Tongue (tissue), 2 donors: Measurements from ENCODE around the gene ERF. TPM values are rescaled to one million over a fixed set of nuclear protein-coding genes. Genes with fewer than 3 reads are reported as not detected.

ENCODE experiments used
- DNase-seq: peaks from one replicate; pipeline ENCODE4 v3.0.0-alpha.2; 2015
- total RNA-seq: library from RNA; depleted of rRNA; stranded (reverse); fragments of >200 nt; gene quantifications from one replicate; pipeline ENCODE4 v1.2.3, GENCODE V29; 2014

Gene ERF
- total RNA-seq, 1 donor from 2014 or later, result 31.1 TPM

DNA sequence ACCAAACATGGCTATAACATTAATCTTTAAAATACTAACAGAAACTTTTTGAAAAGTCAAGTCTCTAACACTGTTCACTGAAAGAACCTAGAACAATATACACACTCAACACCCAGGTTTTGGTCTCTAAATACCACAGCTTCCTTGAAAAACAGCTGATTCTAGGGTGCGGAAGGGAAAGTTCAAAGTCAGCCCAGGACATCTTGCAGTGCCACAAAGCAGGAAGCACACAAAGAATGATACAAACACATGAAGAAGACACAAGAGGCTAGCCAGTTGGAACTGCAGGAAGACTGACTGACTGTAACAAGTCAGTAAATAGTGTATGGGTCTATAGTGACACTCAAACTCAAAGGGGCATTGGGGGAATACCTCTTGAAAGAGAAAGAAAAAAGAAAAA, 42.0 kb downstream of the ERF start:
- no peak for DNase-seq

DNA sequence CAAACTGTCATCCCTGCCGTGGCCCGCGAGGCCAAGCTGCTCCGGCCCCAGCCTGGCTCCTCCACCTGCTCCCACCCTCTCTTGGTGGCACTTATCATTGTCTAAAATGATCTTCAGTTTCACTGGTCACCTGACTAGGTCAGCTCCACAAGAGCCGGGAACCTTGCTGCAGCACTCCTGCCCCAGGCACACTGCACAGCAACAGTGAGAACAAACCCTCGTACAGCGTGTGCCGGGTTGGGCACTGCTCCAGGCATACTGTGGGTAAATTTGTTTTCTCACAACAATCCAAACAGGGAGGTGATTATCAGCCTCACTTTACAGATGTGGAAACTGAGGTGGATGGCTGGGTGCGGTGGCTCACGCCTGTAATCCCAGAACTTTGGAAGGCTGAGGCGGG, 46.3 kb downstream of the ERF start:
- no peak for DNase-seq

DNA sequence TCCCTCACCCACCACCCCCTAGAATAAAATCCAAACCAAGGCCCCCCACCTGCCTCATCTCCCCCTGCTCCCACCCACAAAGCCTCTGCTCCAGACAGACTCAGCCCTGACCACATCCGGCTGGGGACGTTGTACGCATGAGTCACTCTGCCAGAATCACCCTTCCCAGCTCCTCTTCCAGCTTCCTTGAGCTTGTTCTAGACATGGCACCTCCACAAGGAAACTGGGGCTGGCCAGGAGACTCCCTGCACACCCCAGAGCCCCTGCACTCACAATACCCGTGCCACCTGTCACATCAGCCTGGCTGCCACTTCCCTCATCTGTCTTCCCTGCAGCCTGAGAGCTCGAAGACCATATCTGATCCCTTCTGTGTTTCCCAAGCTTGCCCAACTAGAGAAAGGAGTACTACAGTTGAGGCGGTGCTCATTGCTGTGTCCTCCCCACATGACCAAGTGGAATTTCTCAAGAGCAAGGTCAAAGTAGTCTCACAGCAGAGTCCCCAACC, 47.1 kb downstream of the ERF start:
- DNase-seq, result no peak

DNA sequence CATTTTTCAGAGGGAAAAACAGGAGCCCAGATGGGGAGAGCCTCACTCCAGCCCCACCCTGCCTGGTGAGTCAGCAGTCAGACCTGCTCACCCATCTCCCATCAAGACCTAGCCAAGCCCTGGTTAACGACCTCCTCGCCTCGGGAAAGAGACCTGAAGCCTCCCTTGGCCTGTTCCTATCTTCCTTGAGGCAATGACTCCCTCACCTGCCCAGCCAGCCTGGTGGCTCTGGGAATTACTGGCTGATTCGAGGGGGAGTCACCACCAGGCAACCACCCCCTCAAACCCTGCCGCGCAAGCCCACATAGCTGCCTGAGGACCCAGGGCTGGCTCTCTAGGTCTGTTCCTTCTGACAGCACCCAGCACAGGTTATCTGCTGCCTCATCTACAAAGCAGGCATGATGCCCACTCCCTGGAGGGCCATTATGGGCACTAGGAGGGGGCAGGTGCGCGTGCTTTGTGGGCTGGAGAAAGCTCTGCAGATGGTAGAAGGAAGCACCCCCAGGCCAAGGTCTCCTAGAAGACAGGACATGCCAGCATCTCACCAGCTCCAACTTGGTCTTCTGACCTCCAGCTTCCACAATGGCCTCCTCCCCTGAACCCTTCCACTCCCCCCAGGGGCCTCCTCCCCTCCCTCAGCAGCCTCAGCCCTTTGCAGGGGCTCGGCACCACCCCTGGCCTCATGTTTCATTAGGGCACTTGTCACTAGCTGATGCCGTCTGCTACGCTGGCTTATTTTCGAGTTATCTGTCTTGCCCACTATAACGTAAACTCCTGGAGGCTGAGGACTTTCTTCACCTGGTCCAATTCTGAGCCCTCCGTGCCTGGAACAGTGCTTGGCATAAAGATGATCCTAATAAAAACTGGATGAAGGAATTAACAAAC, 47.8 kb downstream of the ERF start:
- DNase-seq, result no peak

DNA sequence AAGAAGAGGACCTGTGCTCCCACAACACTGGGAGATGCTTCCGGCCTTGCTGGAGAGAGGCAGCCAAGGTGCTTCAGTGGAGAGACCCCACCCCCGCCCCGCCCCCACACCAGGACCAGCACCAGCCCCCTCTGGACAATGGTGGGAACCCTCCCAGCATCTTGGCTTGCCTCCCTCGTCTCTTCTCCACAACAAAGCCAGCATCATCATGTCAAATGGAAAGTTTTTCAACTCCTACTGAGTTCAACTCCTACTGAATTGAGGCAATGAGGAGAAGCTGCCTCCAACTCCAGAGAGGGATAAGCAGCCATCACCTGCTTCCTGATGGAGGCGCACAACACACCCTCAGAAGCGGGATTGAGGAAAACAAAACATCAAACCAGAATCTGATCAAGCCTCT, 50.3 kb downstream of the ERF start:
- no peak for DNase-seq

DNA sequence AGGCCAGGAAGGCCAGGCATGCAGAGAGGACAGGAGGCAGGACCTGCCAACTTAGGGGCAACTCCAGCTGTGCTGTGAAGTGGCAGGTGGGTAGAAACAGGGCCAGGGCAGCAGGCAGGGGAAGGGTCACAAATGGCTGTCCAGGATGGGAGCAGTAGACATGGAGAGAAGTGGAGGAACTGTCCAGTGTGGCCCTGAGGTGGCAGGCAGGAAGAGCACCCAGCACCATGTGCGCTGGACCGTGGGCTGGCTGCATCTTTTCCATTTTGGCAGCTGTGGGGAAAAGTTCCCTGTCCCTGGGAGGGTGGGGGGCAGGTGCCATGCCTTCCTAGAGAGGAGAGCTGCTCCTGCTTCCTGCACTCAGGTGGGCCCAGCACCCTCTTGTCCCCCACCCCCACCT, 51.2 kb downstream of the ERF start:
- no peak for DNase-seq

DNA sequence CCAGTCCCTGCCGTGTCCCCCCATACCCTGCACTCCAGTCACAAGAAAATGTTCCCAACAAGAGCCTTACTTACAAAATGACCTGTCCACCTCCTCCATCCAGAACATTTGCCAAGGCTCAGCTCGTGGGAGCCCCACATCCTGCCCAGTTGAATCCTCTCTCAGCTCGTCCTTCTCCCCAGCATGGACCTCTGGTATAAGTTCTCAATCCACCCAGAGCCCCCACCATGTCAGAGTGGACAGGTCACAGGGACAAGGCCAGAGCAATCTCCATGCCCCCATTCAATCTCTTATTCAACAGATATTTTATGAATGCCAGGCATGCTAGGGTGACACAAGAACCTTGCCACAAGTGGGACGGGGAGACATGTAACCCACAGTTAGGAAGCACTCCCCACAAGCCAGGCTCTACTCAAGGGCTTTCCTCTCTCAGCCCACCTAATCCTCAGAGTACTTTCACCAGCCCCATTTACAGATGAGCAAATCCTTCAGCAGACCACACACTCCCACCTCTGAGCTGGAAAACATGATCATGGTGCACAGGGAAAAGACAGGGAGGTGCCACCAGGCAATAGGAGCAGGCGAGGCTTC, 52.5 kb downstream of the ERF start:
- no peak for DNase-seq

DNA sequence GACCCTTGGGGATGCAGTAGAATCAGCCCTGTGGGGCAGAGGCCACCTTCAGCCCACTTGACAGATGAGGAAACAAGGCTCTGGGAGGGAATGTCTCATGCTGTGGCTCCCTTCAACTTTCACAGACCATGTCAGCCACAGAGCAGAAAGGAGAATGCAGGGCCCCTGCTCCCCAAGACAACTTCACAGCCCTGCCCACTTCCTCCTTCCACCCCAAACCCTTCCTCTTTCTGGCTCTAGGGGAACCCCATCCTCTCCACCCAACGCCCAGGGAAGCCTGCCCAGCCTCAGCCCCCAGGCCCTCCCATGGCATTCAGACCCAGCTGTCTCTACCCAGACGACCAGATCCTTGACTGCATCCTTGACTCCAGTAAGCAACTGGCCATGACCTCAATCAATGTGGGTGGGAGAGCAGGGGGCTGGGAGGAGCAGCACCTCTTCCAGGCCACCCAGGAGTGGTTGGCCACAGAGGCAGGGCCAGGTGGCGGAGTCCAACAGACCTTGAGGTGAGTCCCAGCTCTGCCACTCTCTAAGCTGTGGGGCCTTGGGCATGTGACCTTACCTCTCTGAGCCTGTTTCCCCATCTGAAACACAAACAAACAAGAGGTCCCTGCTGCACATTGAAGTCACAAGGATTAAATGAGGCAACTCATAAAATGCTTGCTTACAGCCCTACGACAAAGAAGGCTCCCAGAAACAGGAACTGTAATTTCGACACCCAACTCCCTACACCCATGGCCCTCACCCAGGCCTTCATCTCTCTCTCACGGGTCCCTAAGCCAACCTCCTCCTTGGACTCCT, 53.2 kb downstream of the ERF start:
- no peak for DNase-seq

DNA sequence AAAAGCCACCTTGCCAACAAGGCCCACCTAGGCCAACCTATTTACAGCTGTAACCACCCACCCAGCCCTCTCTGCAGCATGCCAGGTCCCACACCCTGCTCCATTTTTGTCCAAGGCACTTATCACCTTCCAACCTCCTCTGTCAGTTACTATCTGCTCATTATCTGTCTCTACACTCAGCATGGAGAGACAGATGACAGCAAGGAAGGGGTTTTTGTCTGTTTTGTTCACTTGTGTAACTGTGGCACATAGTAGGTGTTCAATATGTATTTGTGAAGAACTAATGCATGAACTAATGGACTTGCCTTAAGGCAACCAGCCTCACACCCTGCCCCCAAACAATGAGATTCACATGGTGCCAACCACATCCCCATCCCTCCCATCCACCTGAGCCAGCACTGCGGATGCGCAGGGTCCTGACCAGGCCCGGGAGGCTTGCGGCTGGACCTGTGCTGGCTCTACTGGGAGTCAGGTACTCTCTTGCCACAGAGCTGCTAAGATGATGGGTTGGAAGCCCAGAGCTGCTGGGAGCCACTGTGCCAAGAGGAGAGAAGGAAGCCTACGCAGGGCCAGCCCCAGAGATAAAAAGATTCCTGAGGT, 54.7 kb downstream of the ERF start:
- no peak for DNase-seq

DNA sequence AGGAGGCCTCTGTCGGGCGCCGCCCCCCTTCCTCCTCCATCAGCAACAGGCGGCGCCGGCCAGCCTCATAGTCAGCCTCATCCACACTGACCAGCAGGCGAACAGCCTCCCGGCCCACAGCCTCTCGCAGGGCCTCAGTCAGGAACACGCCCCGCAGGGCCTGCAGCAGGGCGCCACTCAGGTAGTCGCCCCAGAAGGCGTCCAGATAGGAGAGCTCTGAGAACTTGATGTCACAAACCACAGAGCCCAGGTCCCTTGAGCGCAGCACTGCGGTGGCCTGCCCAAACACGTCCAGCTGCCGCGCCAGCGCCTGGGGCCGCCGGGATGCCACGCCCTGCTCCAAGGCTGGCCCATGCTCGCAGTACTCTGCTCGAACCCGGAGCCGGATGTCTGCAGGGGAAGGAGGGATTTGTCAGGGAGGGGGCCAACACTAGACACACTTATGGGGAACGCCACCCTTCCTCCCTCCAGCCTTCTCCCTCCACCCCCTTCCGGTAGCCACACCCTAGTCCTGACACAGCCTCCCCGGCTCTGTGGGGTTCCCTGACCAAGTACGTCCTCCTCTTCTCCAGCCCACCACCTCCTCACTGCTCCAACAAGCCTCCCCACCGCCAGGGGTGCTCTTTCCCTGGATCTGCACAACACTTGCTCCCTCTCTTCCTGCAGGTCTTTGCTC, 55.4 kb downstream of the ERF start:
- DNase-seq, result peak; percentile 25

DNA sequence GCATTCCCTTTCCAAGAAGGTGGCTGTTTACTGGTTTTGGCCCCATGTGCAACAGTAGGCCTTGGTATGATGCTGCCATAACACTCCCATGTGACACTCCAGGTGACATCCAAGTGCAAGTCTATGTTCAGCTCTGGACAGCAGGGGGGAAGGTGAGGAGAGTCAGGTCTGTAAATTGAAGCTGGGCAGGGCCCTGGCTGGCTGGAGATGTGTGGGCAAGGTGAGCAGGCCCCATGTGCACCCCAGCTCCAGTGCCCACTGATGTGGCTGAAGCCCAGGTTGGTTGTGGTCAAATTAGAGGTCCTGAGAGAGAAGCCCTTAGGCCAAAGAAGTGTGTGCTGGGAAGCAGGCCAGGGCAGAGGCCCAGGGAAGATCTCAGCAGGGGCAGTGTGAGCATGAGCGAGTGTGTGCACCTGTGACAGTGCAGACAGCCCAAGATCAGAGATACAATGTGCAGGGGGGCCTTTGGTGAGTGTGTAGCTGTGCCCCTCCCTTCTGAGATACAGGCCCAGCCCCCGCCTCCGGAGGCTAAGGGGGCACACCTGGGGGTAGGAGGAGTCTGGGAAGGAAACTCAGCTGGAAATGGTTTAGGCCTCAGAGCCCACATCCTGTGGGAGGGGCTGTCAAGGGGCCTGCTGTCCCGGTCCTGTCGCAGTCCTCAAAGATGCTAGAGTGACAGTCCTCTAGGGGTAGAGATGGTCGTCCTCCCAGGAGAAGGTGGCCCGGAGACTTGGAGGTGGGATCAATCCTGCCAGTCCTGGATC, 56.1 kb downstream of the ERF start:
- DNase-seq, result no peak

Other genes starting within 250 kb of the ERF start
- gene GRIK5, start 184.9 kb downstream of the ERF start, total RNA-seq, result 3.2 TPM
- 14.5 TPM for gene ZNF574, start 179.0 kb downstream of the ERF start, total RNA-seq
- gene POU2F2, start 122.7 kb downstream of the ERF start, total RNA-seq, result 2.1 TPM
- 21.1 TPM for gene DEDD2, start 37.5 kb downstream of the ERF start, total RNA-seq
- 8.5 TPM for gene ZNF526, start 34.8 kb downstream of the ERF start, total RNA-seq
- 23.6 TPM for gene GSK3A, start 12.5 kb downstream of the ERF start, total RNA-seq
- 33.7 TPM for gene CIC, start 14.1 kb upstream of the ERF start, total RNA-seq
- 0.62 TPM for gene PRR19, start 47.0 kb upstream of the ERF start, total RNA-seq
- gene PAFAH1B3, start 47.5 kb upstream of the ERF start, total RNA-seq, result 30.3 TPM
- gene TMEM145, start 58.2 kb upstream of the ERF start, total RNA-seq, result not detected
- 27.9 TPM for gene MEGF8, start 70.5 kb upstream of the ERF start, total RNA-seq
- gene CNFN, start 135.2 kb upstream of the ERF start, total RNA-seq, result 1.6 TPM
- 14.2 TPM for gene LIPE, start 172.3 kb upstream of the ERF start, total RNA-seq
- 2.2 TPM for gene CXCL17, start 187.8 kb upstream of the ERF start, total RNA-seq